Left lung (tissue), 10 donors: ENCODE measurements around the gene PRL. TPM values are rescaled to one million over a fixed set of nuclear protein-coding genes. Genes with fewer than 3 reads are reported as not detected.

Experiments
- ATAC-seq: fragments of 200-7000 bp; cut with Tn5 transposase; one replicate; pipeline ENCODE4 v1.9.1; 2020; ENCODE audit warnings: moderate library complexity
- DNase-seq, 4 donors: peaks; one replicate each; pipeline ENCODE4 v3.0.0-alpha.2; 2013 to 2020
- H3K27ac ChIP-seq, 2 donors: fragments of 200-600 bp; sonication (generic) in 1 of 2; one replicate each; pipeline versions ENCODE4 v1.5.0 to v1.8.0; 2020 to 2021
- H3K27me3 ChIP-seq, 2 donors: fragments of 200-600 bp; sonication (generic) in 1 of 2; one replicate each; pipeline versions ENCODE4 v1.5.0 to v1.8.0; 2020 to 2021
- H3K36me3 ChIP-seq, 2 donors: fragments of 200-600 bp; sonication (generic) in 1 of 2; one replicate each; pipeline versions ENCODE4 v1.5.0 to v1.8.0; 2020 to 2021
- H3K4me1 ChIP-seq, 2 donors: fragments of 200-600 bp; one replicate each; pipeline ENCODE4 v1.8.0; 2021
- H3K4me3 ChIP-seq, 2 donors: fragments of 200-600 bp; sonication (generic) in 1 of 2; one replicate each; pipeline versions ENCODE4 v1.5.0 to v1.8.0; 2020 to 2021; ENCODE audit warnings: mild to moderate bottlenecking in 1 of 2
- H3K9me3 ChIP-seq, 2 donors: fragments of 200-600 bp; sonication (generic) in 1 of 2; one replicate each; pipeline versions ENCODE4 v1.5.0 to v1.8.0; 2020 to 2021
- intact Hi-C, 2 donors: fragments of 100-400 bp; cut with DNase I; formaldehyde crosslinking; loops; one replicate each; pipeline versions ENCODE4 v1.11.2 to v1.14.2; 2022
- polyA plus RNA-seq, 6 donors: library from polyadenylated mRNA; unstranded; fragments of 120-200 nt; gene quantifications; one replicate each; pipeline ENCODE4 v1.2.1, GENCODE V29; 2013; ENCODE audit not compliant: insufficient read length in 6 of 6
- total RNA-seq, 2 donors: library from RNA; stranded (reverse); fragmentation: NEBNext Ultra II Directional; extraction: Animal tissue kit (Norgen Biotek cat#: 25700); gene quantifications; one replicate each; pipeline ENCODE4 v1.2.1, GENCODE V29; 2021
- TF ChIP-seq, protein P1 (sequence below), 2 donors: fragments of 200-600 bp; sonication (generic) in 1 of 2; IDR thresholded peaks; one replicate each; pipeline versions ENCODE4 v1.5.0 to v1.8.0; 2021; ENCODE audit warnings: antibody characterized with exemption in 2 of 2
- donor health status: DM: no; HTN: yes; CAD: no.
- donor health status: DM: no; HTN: no; CAD: no.

The PRL gene
- total and polyA plus RNA-seq, 8 donors: 0.39 TPM; not detected in 7

GRCh38 chr6:22332216-22332615 is 35.4 kb upstream of the PRL start:
- TF ChIP-seq, protein P1, sequence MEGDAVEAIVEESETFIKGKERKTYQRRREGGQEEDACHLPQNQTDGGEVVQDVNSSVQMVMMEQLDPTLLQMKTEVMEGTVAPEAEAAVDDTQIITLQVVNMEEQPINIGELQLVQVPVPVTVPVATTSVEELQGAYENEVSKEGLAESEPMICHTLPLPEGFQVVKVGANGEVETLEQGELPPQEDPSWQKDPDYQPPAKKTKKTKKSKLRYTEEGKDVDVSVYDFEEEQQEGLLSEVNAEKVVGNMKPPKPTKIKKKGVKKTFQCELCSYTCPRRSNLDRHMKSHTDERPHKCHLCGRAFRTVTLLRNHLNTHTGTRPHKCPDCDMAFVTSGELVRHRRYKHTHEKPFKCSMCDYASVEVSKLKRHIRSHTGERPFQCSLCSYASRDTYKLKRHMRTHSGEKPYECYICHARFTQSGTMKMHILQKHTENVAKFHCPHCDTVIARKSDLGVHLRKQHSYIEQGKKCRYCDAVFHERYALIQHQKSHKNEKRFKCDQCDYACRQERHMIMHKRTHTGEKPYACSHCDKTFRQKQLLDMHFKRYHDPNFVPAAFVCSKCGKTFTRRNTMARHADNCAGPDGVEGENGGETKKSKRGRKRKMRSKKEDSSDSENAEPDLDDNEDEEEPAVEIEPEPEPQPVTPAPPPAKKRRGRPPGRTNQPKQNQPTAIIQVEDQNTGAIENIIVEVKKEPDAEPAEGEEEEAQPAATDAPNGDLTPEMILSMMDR (IDR thresholded peaks at IDR 0.05): no peak
- H3K36me3 ChIP-seq: no peaks in the 10 kb centered on the region
- DNase-seq (no peak), ATAC-seq (no peak)
- intact Hi-C loops: no loop called here
- H3K4me3 ChIP-seq: no peak overlapping the region
- H3K27me3 ChIP-seq: no peaks in the 10 kb centered on the region
- no peaks in the 10 kb centered on the region for H3K9me3 ChIP-seq
- no peaks in the 10 kb centered on the region for H3K4me1 ChIP-seq
- H3K27ac ChIP-seq: no peak overlapping the region

GRCh38 chr6:22330941-22331340 is 34.1 kb upstream of the PRL start:
- TF ChIP-seq, protein P1 (IDR thresholded peaks at IDR 0.05): no peak

GRCh38 chr6:22328474-22328873 is 31.6 kb upstream of the PRL start:
- Histone ChIP-seq H3K9me3 (no peaks in the 10 kb centered on the region), H3K4me3 (no peak overlapping the region), H3K36me3 (no peaks in the 10 kb centered on the region), H3K27ac (no peak overlapping the region), H3K27me3 (no peaks in the 10 kb centered on the region), H3K4me1 (no peaks in the 10 kb centered on the region)
- no peak for ATAC-seq
- intact Hi-C loops: no loop called here
- no peak for DNase-seq
- TF ChIP-seq, protein P1 (IDR thresholded peaks at IDR 0.05): no peak

More at GRCh38 chr6:22330941-22331340, 34.1 kb upstream of the PRL start:
- Histone ChIP-seq H3K27me3 (no peaks in the 10 kb centered on the region), H3K4me1 (no peaks in the 10 kb centered on the region), H3K9me3 (no peaks in the 10 kb centered on the region), H3K27ac (no peak overlapping the region), H3K4me3 (no peak overlapping the region), H3K36me3 (no peaks in the 10 kb centered on the region)
- DNase-seq: no peak
- intact Hi-C loops: no loop called here
- no peak for ATAC-seq

- Histone ChIP-seq H3K4me1 (no peaks in the 10 kb centered on the region), H3K4me3 (no peak overlapping the region), H3K27ac (no peak overlapping the region), H3K27me3 (no peaks in the 10 kb centered on the region), H3K9me3 (no peaks in the 10 kb centered on the region), H3K36me3 (no peaks in the 10 kb centered on the region)
- TF ChIP-seq, protein P1 (IDR thresholded peaks at IDR 0.05): no peak
- ATAC-seq (no peak), DNase-seq (no peak)
- intact Hi-C loops: no loop called here
These were observed 31.0 kb upstream of the PRL start for GRCh38 chr6:22327881-22328280.

DNA sequence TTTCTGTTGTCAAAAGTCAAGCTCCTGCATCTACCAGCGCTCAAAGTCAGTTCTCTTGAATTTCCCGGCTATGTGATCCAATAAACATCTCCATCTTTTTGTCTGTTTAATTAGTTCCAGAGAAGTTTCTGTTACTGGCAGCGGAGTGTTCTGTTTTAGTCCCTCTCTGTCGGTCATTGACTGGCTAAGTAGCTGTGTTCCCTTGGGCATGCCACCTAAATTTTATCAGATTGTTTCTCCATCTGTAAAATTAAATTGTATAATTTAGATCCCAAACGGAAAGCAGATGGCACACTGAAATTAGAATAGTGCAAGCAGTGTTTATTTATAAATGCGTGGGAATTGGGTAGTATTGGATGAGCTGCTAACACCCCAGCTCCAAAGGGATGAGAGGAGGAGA is 29.7 kb upstream of the PRL start:
- Histone ChIP-seq H3K4me3 (no peak overlapping the region), H3K9me3 (no peaks in the 10 kb centered on the region), H3K27ac (no peak overlapping the region), H3K36me3 (no peaks in the 10 kb centered on the region), H3K27me3 (no peaks in the 10 kb centered on the region), H3K4me1 (no peaks in the 10 kb centered on the region)
- TF ChIP-seq, protein P1 (IDR thresholded peaks at IDR 0.05): no peak
- intact Hi-C loops: no loop called here
- ATAC-seq: no peak
- DNase-seq: no peak
